HepG2 (cell line): ENCODE results near the gene PCSK5. TPM values are rescaled to one million over a fixed set of nuclear protein-coding genes. Genes with fewer than 3 reads are reported as not detected.

ENCODE experiments used
- ATAC-seq: fragments of 200-7000 bp; cut with Tn5 transposase; 3 replicates; pipeline ENCODE4 v1.9.1; 2020; ENCODE audit warnings: mild to moderate bottlenecking, moderate library complexity
- BruUV-seq: library from RNA; stranded (reverse); fragments of 400-500 nt; replicated peaks from 2 replicates; lab custom pipeline; 2021; lab: Mats Ljungman, UMichigan
- CTCF ChIA-PET: fragments of 300-600 bp; formaldehyde crosslinking; extraction: SDS; loops from one replicate; lab custom pipeline; 2021; ENCODE audit warnings: low total read pairs, inconsistent platforms, low intra/inter-chr PET ratio; lab: Yijun Ruan, JAX
- POLR2A ChIA-PET: fragments of 350-600 bp; sonication (Branson Sonifier 250); formaldehyde crosslinking; loops from one replicate; lab custom pipeline; 2020; ENCODE audit warnings: antibody characterized with exemption, inconsistent platforms; lab: Yijun Ruan, JAX
- DNase-seq: peaks from one replicate; pipeline ENCODE4 v3.0.0-alpha.2; 2015; ENCODE audit warnings: low spot score
- FAIRE-seq: peaks from 3 replicates; lab custom pipeline; 2011; peaks lifted over from hg19 to GRCh38; lab: Jason Lieb, UNC
- H2AFZ ChIP-seq: one replicate; pipeline ENCODE4 v1.6.1; 2011; ENCODE audit warnings: low read length, inconsistent platforms
- H3K27ac ChIP-seq: fragments of 300-600 bp; 3 replicates; pipeline ENCODE4 v1.8.0; 2011; ENCODE audit warnings: mixed run types, mild to moderate bottlenecking, mixed read lengths, low read length, inconsistent platforms; ENCODE audit not compliant: insufficient read depth; ENCODE audit errors: extremely low read length
- H3K27me3 ChIP-seq, 2 experiments: fragments of 200-600 bp in 1 of 2; 2 replicates in 1 of 2; 3 replicates in 1 of 2; pipeline versions ENCODE4 v1.6.0 to v1.8.0; 2011; ENCODE audit warnings: low read length in 2 of 2, mild to moderate bottlenecking in 2 of 2, moderate library complexity in 2 of 2, inconsistent platforms in 1 of 2; ENCODE audit not compliant: insufficient read depth in 2 of 2, control insufficient read depth in 1 of 2
- H3K36me3 ChIP-seq, 2 experiments: fragments of 200-600 bp in 1 of 2; replicated peaks in 1 of 2; 2 replicates in 1 of 2; 3 replicates in 1 of 2; pipeline versions ENCODE4 v1.5.1 to v1.8.0; 2011; ENCODE audit warnings: low read length in 2 of 2, inconsistent platforms in 1 of 2; ENCODE audit not compliant: insufficient read depth in 2 of 2, control insufficient read depth in 1 of 2
- H3K4me1 ChIP-seq: 2 replicates; pipeline ENCODE4 v1.5.1; 2012; ENCODE audit warnings: low read length, inconsistent platforms; ENCODE audit not compliant: insufficient read depth
- H3K4me2 ChIP-seq: 2 replicates; pipeline ENCODE4 v1.6.0; 2011; ENCODE audit warnings: low read depth, low read length, inconsistent platforms
- H3K4me3 ChIP-seq, 3 experiments: fragments of 200-600 bp in 1 of 3; sonication (generic), shearing (Covaris generic) in 1 of 3; replicated peaks in 1 of 3; 2 replicates each; pipeline ENCODE4 v1.5.1; 2011 to 2016; ENCODE audit warnings: low read length in 3 of 3, inconsistent platforms in 2 of 3, low read depth in 2 of 3, mild to moderate bottlenecking in 2 of 3, control low read depth in 1 of 3, mixed read lengths in 1 of 3; ENCODE audit not compliant: insufficient read depth in 1 of 3
- H3K79me2 ChIP-seq: one replicate; pipeline ENCODE4 v1.6.1; 2011; ENCODE audit warnings: low read length, inconsistent platforms; ENCODE audit not compliant: insufficient read depth
- H3K9ac ChIP-seq: 2 replicates; pipeline ENCODE4 v1.6.0; 2011; ENCODE audit warnings: mild to moderate bottlenecking, low read depth, low read length, inconsistent platforms; ENCODE audit not compliant: insufficient read depth
- H3K9me3 ChIP-seq: 2 replicates; pipeline ENCODE4 v1.5.1; 2012; ENCODE audit warnings: mild to moderate bottlenecking, low read length
- H4K20me1 ChIP-seq: 2 replicates; pipeline ENCODE4 v1.6.0; 2011; ENCODE audit warnings: inconsistent platforms, mild to moderate bottlenecking, low read length, moderate library complexity; ENCODE audit not compliant: insufficient read depth
- ARNT2 ChIP-seq: sonication (generic); formaldehyde crosslinking; IDR thresholded peaks from 2 replicates; pipeline ENCODE4 v1.8.0; 2022; ENCODE audit warnings: mild to moderate bottlenecking, low read depth, missing genetic modification reagents, moderate library complexity
- ATF7-NPFF ChIP-seq: sonication (generic); formaldehyde crosslinking; IDR thresholded peaks from 2 replicates; pipeline ENCODE4 v1.8.1; 2023; ENCODE audit warnings: mild to moderate bottlenecking, low read depth, missing genetic modification reagents, moderate library complexity
- CREBL2 ChIP-seq: sonication (generic); formaldehyde crosslinking; IDR thresholded peaks from 2 replicates; pipeline ENCODE4 v1.8.1; 2023; ENCODE audit warnings: missing genetic modification reagents, mild to moderate bottlenecking, borderline replicate concordance
- FOXA3 ChIP-seq: IDR thresholded peaks from 2 replicates; pipeline ENCODE4 v1.6.1; 2016; ENCODE audit warnings: missing genetic modification reagents, missing compliant biosample characterization
- PATZ1 ChIP-seq: sonication (generic); formaldehyde crosslinking; IDR thresholded peaks from 2 replicates; pipeline ENCODE4 v1.4.0; 2020; ENCODE audit warnings: missing genetic modification reagents
- PRDM15 ChIP-seq: sonication (generic); formaldehyde crosslinking; IDR thresholded peaks from 2 replicates; pipeline ENCODE4 v1.4.0; 2020; ENCODE audit warnings: missing genetic modification reagents
- TFDP1 ChIP-seq: IDR thresholded peaks from 2 replicates; pipeline ENCODE4 v1.6.1; 2016; ENCODE audit warnings: missing compliant biosample characterization, missing genetic modification reagents, borderline replicate concordance
- ZC3H4 ChIP-seq: sonication (generic); formaldehyde crosslinking; IDR thresholded peaks from 2 replicates; pipeline ENCODE4 v1.4.0; 2020; ENCODE audit warnings: missing genetic modification reagents, borderline replicate concordance
- ZIK1 ChIP-seq: sonication (generic); formaldehyde crosslinking; IDR thresholded peaks from 2 replicates; pipeline ENCODE4 v1.5.0; 2020; ENCODE audit warnings: mild to moderate bottlenecking, low read depth, missing genetic modification reagents, borderline replicate concordance
- ZNF274 ChIP-seq: sonication (generic); formaldehyde crosslinking; IDR thresholded peaks from 2 replicates; pipeline ENCODE4 v1.5.1; 2020; ENCODE audit warnings: mild to moderate bottlenecking, missing genetic modification reagents
- ZNF605 ChIP-seq: sonication (generic); formaldehyde crosslinking; IDR thresholded peaks from 2 replicates; pipeline ENCODE4 v1.8.0; 2022; ENCODE audit warnings: mild to moderate bottlenecking, missing genetic modification reagents
- ZNF616 ChIP-seq: sonication (generic); formaldehyde crosslinking; IDR thresholded peaks from 2 replicates; pipeline ENCODE4 v1.5.0; 2020; ENCODE audit warnings: low read depth, mild to moderate bottlenecking, missing genetic modification reagents
- ZNF687 ChIP-seq: sonication (generic); formaldehyde crosslinking; IDR thresholded peaks from 2 replicates; pipeline ENCODE4 v1.5.1; 2020; ENCODE audit warnings: mild to moderate bottlenecking, missing genetic modification reagents, moderate library complexity
- WGBS: methylation state at CpG from one replicate; pipeline ENCODE4 v1.1.6; 2017; ENCODE audit warnings: low lambda C conversion rate; 5-methylcytosine and 5-hydroxymethylcytosine counted together
- in situ Hi-C: cut with HindIII; loops from 2 replicates; pipeline ENCODE4 v1.10.0; 2017; ENCODE audit warnings: low pct_unique_long_range_greater_than_20kb; ENCODE audit not compliant: extremely low pct_ligation_motif_present
- intact Hi-C: fragments of 100-400 bp; cut with micrococcal nuclease; formaldehyde crosslinking; loops from one replicate; pipeline ENCODE4 v1.10.0; 2022; ENCODE audit not compliant: unreplicated experiment
- polyA plus RNA-seq, 8 experiments: library from polyadenylated mRNA; depleted of rRNA in 3 of 8; stranded (reverse) in 7 of 8; unstranded in 1 of 8; fragments of >200 nt; fragmentation: Illumina TruSeq in 4 of 8; extraction: Trizol in 4 of 8; gene quantifications; 2 replicates each; pipeline versions ENCODE4 v1.2.1 to v1.2.3, GENCODE V29; 2011 to 2016; ENCODE audit warnings: low read depth in 4 of 8, missing spikeins in 1 of 8, mixed read lengths in 1 of 8; ENCODE audit not compliant: insufficient read depth in 1 of 8
- total RNA-seq, 5 experiments: library from RNA; depleted of rRNA; stranded (reverse); fragments of >200 nt; fragmentation: Illumina TruSeq; extraction: Trizol; gene quantifications; 2 replicates each; pipeline ENCODE4 v1.2.3, GENCODE V29; 2016; ENCODE audit warnings: low read depth in 1 of 5

The PCSK5 gene
- total and polyA plus RNA-seq, 2 of the 13 experiments (the other 11 are each of a cell fraction or from before 2014, with no cell fraction given), result 0.55 to 0.66 TPM

- Histone ChIP-seq H2AFZ (no peak overlapping the region), H3K36me3 (no peaks in the 10 kb centered on the region), H3K9ac (no peak overlapping the region), H3K4me2 (no peak overlapping the region), H3K27ac (no peak overlapping the region), H3K27me3 (0 out of 5 replicates have a peak, but pooled peaks cover 0 to 4% of the 10 kb centered on the region in 2 experiments), H4K20me1 (no peaks in the 10 kb centered on the region), H3K4me3 (no peak overlapping the region), H3K4me1 (no peaks in the 10 kb centered on the region), H3K79me2 (no peaks in the 10 kb centered on the region), H3K9me3 (no peaks in the 10 kb centered on the region)
- intact Hi-C loops, result no loop called here
- POLR2A ChIA-PET, result no interaction called here
- WGBS, result 48% methylated on average over 6 of the region's 7 CpGs
- ATAC-seq, result no peak
- BruUV-seq, result no TSS peak
- DNase-seq, result no peak
- in situ Hi-C loops, result no loop called here
- CTCF ChIA-PET, result no interaction called here
- FAIRE-seq, result no peak
- TF ChIP-seq ZC3H4 (CRISPR knock-in tag) (no peak), TFDP1 (CRISPR knock-in tag) (no peak), ZNF605 (CRISPR knock-in tag) (no peak), ZNF274 (CRISPR knock-in tag) (no peak), ZIK1 (CRISPR knock-in tag) (no peak), FOXA3 (CRISPR knock-in tag) (no peak), PRDM15 (CRISPR knock-in tag) (no peak), ZNF616 (no peak), ATF7-NPFF (CRISPR knock-in tag) (no peak), ZNF687 (CRISPR knock-in tag) (no peak), ARNT2 (CRISPR knock-in tag) (no peak), PATZ1 (CRISPR knock-in tag) (no peak), CREBL2 (CRISPR knock-in tag) (no peak)
These were observed 366.8 kb downstream of the PCSK5 start for GRCh38 chr9:76257311-76257710.
